Measurements from ENCODE around the gene ZSCAN9. TPM values are rescaled to one million over a fixed set of nuclear protein-coding genes. Genes with fewer than 3 reads are reported as not detected.

ZSCAN9 gene
- total and polyA plus RNA-seq, 9 of the 15 experiments (the other 6 are each of a cell fraction or from before 2014, with no cell fraction given): 18.8 to 48.9 (median 28.7) TPM

- TF ChIP-seq ZNF398 (CRISPR knock-in tag; IDR thresholded peaks at IDR 0.05): no peak
- peak; percentile 7 to 81 for TF ChIP-seq MAZ (CRISPR knock-in tag; conservative IDR thresholded peaks at IDR 0.05 in 1 of 2, IDR thresholded peaks at IDR 0.05 in 1 of 2)
- TF ChIP-seq MED1 (CRISPR knock-in tag; IDR thresholded peaks at IDR 0.05; ENCODE audit: borderline replicate concordance): no peak
- no peak; the same call in 1 of the 2 replicates for TF ChIP-seq ZKSCAN8 (CRISPR knock-in tag; IDR thresholded peaks at IDR 0.05)
- TF ChIP-seq ZNF740 (CRISPR knock-in tag; IDR thresholded peaks at IDR 0.05): no peak
- no peak for TF ChIP-seq ZNF740 (tag; IDR thresholded peaks at IDR 0.05)
- TF ChIP-seq PML (IDR thresholded peaks at IDR 0.05; ENCODE audit: low read length): peak; percentile 68; the same call in 1 of the 2 replicates
- 0 out of 2 replicates have a peak, but pooled peaks have one; percentile 60 for TF ChIP-seq GTF2F1 (IDR thresholded peaks at IDR 0.05; ENCODE audit: low read depth, low read length)
- 0 out of 4 replicates have a peak, but pooled peaks of 1 of the 2 experiments have one; percentile 34 for TF ChIP-seq NONO (IDR thresholded peaks at IDR 0.05; ENCODE audit: low read depth in 2 of 2, low read length in 1 of 2)
- no peak for TF ChIP-seq ARID2 (IDR thresholded peaks at IDR 0.05)
- TF ChIP-seq ARID1B (IDR thresholded peaks at IDR 0.05): peak; percentile 64
- no peak for TF ChIP-seq EWSR1 (IDR thresholded peaks at IDR 0.05; ENCODE audit: borderline replicate concordance, low read depth, partially characterized antibody)
- peak; percentile 76; the same call in 1 of the 2 replicates for TF ChIP-seq HDAC6 (IDR thresholded peaks at IDR 0.05; ENCODE audit: low read depth, low read length)
- 0 out of 2 replicates have a peak, but pooled peaks have one; percentile 40 for TF ChIP-seq HMG20A (CRISPR knock-in tag; conservative IDR thresholded peaks at IDR 0.05)
- peak; percentile 63 for TF ChIP-seq ZNF274 (IDR thresholded peaks at IDR 0.05; ENCODE audit: borderline replicate concordance, low read depth, low read length)
- TF ChIP-seq BRD4 (IDR thresholded peaks at IDR 0.05): peak; percentile 94
- TF ChIP-seq STAT5A (IDR thresholded peaks at IDR 0.05; ENCODE audit: borderline replicate concordance, low read length): peak; percentile 50; the same call in 1 of the 2 replicates
- TF ChIP-seq BDP1 (IDR thresholded peaks at IDR 0.05; ENCODE audit: insufficient read depth, insufficient read length): peak; percentile 98
- peak; percentile 90; the same call in 1 of the 2 replicates for TF ChIP-seq HDGF (IDR thresholded peaks at IDR 0.05)
- TF ChIP-seq ZNF561 (CRISPR knock-in tag; conservative IDR thresholded peaks at IDR 0.05): 0 out of 2 replicates have a peak, but pooled peaks have one; percentile 7
- no peak for TF ChIP-seq MIER1 (IDR thresholded peaks at IDR 0.05; ENCODE audit: low read depth)
- peak; percentile 79; the same call in 1 of the 2 replicates for TF ChIP-seq LCOR (CRISPR knock-in tag; IDR thresholded peaks at IDR 0.05)
- TF ChIP-seq GTF2B (IDR thresholded peaks at IDR 0.05; ENCODE audit: extremely low read depth, insufficient read length): no peak
- peak; percentile 88; the same call in 1 of the 2 replicates for TF ChIP-seq ZNF263 (CRISPR knock-in tag; IDR thresholded peaks at IDR 0.05; ENCODE audit: borderline replicate concordance)
- TF ChIP-seq TAF15 (IDR thresholded peaks at IDR 0.05; ENCODE audit: low read depth, low read length): no peak
Measured at GRCh38 chr6:28212510-28213212, 12.4 kb upstream of the ZSCAN9 start (continued).

Data from K562 (cell line).